IPS DF 4.7 (cell line): ENCODE results near the gene PRAMEF2.
"Not testable (repeated sequence)": the region's sequence is repeated elsewhere in the genome, so short reads cannot be mapped to it uniquely, and the experiment has no call there.

ENCODE experiments used
- DNase-seq: peaks from one replicate; pipeline ENCODE4 v3.0.0-alpha.2; 2013; ENCODE audit warnings: low spot score; ENCODE audit errors: extremely low read depth

The PRAMEF2 gene, protein sequence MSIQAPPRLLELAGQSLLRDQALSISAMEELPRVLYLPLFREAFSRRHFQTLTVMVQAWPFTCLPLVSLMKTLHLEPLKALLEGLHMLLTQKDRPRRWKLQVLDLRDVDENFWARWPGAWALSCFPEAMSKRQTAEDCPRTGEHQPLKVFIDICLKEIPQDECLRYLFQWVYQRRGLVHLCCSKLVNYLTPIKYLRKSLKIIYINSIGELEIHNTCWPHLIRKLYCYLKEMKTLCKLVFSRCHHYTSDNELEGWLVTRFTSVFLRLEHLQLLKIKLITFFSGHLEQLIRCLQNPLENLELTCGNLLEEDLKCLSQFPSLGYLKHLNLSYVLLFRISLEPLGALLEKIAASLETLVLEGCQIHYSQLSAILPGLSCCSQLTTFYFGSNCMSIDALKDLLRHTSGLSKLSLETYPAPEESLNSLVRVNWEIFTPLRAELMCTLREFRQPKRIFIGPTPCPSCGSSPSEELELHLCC

DNA sequence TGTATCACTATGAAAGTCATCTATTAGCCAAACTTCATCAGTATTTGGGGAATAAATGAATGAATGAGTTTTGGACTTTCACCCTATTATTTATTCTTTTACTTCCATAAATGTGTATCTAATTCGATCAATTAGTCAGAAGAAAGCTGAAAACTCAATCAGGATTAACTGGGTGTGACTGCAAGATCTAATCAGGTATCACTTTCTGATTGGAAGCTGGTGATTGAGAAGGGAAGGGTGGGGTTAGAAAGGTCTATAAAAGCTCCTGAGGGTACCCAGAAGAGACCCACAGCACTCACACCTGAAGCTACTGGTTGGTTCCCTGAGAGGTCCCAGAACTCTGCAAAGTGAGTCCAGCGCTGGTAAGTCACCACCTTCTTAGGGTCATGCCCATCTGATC is at the start of gene PRAMEF2:
Gene PRAMEF2 (plus strand): TSS at position 301 of the 400 bp plus-strand sequence. CDS start 1,924 bp downstream, outside the sequence.
- DNase-seq: not testable (repeated sequence)

- DNase-seq: no peak
Observed at GRCh38 chr1:12809933-12810332, 47.0 kb upstream of the PRAMEF2 start.

DNA sequence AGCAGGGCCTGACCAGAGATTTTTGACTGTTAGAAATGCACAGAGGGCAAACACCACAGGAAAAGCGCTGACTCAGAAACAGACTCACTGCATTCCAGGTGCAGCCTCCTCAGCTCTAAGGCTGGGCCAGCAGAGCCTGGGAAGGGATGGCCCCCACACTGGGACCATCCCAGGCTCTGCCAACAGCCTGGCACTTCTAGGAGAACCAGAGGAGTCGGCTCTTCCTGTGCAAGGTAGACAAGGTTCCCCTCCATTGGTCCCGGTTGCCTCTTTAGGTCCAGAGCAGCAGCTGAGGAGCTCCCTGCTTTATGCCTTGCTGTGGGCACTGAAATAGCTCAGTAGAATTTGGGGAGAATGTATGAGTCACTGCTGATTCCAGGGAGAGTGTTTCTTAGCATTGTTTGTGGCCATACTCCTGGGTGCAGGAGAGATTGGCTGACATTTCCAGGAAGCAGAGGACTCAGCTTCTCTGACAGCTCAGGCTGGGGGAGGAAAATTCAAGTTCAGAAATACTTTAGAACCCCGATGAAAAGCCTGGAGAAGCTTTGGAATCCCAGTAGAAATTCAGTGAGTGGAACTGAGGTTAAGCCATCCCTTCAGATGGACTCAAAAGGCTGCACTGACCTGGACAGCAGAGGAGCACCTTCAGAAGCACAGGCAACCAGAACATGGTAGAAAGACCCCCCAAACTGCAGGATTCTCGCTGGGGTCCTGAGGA is 46.0 kb upstream of the PRAMEF2 start:
- DNase-seq: no peak

- no peak for DNase-seq
Observed at GRCh38 chr1:12811409-12811784, 45.5 kb upstream of the PRAMEF2 start.

DNA sequence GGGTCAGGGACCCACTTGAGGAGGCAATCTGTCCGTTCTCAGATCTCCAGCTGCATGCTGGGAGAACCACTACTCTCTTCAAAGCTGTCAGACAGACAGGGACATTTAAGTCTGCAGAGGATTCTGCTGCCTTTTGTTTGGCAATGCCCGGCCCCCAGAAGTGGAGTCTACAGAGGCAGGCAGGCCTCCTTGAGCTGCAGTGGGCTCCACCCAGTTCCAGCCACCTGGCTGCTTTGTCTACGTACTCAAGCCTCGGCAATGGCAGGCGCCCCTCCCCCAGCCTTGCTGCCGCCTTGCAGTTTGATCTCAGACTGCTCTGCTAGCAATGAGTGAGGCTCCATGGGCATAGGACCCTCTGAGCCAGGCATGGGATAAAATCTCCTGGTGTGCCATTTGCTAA is 37.8 kb upstream of the PRAMEF2 start:
- DNase-seq: not testable (repeated sequence)

GRCh38 chr1:12831310-12831709 is 25.6 kb upstream of the PRAMEF2 start, which contains the start of gene PRAMEF11:
PRAMEF11 (minus strand) TSS chr1:12831410; CDS start chr1:12828789, 2,621 bp downstream.
- not testable (repeated sequence) for DNase-seq

- not testable (repeated sequence) for DNase-seq
Observed at GRCh38 chr1:12833251-12833650, 23.6 kb upstream of the PRAMEF2 start.

DNA sequence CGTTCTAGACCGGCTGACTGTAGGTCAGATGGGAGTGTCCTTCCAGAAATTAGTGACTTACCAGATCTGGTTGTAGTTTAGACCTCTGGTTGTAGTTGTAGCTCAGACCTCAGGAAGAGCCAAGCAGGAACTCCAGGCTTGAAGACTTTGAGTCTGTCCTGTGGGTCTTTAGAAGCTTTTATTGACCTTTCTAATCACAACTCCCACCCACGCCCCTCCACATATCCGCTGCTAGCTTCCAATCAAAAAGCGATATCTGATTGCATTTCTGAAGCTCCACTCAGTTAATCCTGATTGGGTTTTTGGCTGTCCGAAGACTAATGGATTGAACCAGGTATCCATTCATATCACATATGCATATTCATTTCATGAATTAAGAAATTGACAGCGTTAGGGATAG is 8.3 kb upstream of the PRAMEF2 start, which contains the start of gene HNRNPCL1:
Gene HNRNPCL1 (minus strand): TSS at position 101 of the 400 bp plus-strand sequence. CDS start 431 bp downstream, outside the sequence.
- not testable (repeated sequence) for DNase-seq

DNA sequence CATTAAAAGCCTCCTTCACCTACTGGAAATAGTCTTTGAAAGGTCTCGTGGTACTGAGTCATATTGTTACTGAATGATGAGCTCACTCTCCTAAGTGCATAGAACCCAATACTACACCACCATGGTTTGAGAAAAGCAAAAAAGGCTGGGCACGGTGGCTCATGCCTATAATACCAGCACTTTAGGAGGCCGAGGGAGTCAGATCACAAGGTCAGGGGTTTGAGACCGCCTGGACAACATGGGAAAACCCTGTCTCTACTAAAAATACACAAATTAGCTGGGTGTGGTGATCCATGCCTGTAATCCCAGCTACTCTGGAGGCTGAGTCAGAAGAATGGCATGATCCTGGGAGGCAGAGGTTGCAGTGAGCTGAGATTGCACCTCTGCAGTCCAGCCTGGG is 5.1 kb upstream of the PRAMEF2 start:
- DNase-seq: no peak

DNA sequence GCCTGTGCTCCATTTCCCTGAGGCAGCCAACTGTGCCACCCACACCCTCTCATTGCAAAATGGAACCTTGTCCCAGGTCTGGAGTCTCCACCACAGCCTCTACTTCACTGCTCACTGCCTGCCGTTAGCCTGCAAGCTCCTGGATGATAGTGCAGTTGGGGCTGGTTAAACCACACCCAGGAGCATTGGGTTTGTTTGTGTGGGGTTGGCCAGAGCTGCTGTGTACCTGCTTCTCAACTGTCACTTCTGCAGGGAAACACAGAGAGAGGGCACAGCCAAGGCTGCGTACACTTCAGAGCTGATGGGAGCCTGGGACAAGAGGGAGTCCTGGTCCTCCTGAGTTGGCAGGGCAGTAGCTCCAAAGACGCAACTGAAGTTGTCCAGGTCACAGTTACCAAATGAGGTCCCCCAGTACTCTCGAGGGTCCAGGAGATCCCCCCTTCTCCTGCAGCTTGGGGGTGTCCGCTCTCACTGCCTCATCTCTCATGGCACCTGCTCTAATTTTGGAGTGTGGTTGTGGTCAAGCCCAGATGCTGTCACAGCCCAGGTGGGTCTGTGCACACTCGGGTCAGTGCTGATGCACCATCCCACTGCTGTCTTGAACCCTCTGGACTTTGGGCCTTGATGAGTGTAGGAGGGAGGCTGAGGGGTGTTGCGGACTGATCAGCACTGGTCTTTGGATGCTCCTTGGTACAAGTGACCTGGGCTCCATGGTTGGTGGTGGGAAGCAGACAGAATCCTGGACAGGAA is 6.4 kb downstream of the PRAMEF2 start:
- not testable (repeated sequence) for DNase-seq

GRCh38 chr1:12878453-12878852 is 21.6 kb downstream of the PRAMEF2 start:
- DNase-seq: not testable (repeated sequence)

- not testable (repeated sequence) for DNase-seq
Observed at GRCh38 chr1:12886101-12886500, 29.2 kb downstream of the PRAMEF2 start, which contains the start of gene PRAMEF4. PRAMEF4 (minus strand) TSS chr1:12886201; CDS start chr1:12883394, 2,807 bp downstream.

GRCh38 chr1:12898170-12898569 is 41.3 kb downstream of the PRAMEF2 start, which contains the start of gene PRAMEF10:
PRAMEF10 (minus strand) TSS chr1:12898270; CDS start chr1:12895847, 2,423 bp downstream.
- DNase-seq: not testable (repeated sequence)

DNA sequence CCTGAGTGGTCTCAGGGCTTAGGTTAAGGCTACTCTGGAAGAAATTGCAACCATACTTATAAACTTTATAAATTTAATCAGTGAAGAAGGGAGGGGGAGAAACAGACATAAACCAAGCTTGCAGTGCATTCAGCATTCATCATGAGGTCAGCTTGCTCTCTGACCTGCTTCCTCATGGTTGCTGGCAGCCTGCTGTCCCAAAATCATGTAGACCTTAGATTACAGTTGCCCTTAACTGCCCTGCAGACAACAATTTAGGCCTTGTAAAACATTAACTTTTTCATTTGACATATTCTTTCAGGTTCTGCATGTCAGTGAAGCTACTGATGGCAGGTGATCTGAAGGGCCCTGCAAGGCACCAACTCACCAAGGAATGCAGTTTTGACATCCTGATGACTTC is 42.3 kb downstream of the PRAMEF2 start:
- DNase-seq: not testable (repeated sequence)

- not testable (repeated sequence) for DNase-seq
Observed at GRCh38 chr1:12903793-12904572, 47.1 kb downstream of the PRAMEF2 start.
